ENCODE data around the gene MARCHF6. TPM values are rescaled to one million over a fixed set of nuclear protein-coding genes. Genes with fewer than 3 reads are reported as not detected.
"Not testable (repeated sequence)": the region's sequence is repeated elsewhere in the genome, so short reads cannot be mapped to it uniquely, and the experiment has no call there.

Gene MARCHF6
- total RNA-seq, 1 experiment from 2014 or later = 117 TPM

GRCh38 chr5:10339058-10339811 is 14.3 kb upstream of the MARCHF6 start (continued):
- no peak for TF ChIP-seq JAZF1 (CRISPR knock-in tag; IDR thresholded peaks at IDR 0.05)
- no peak for TF ChIP-seq PRDM15 (CRISPR knock-in tag; IDR thresholded peaks at IDR 0.05)
- TF ChIP-seq TCF7 (CRISPR knock-in tag; IDR thresholded peaks at IDR 0.05; ENCODE audit: low read depth) = no peak
- TF ChIP-seq NR1H2 (CRISPR knock-in tag; IDR thresholded peaks at IDR 0.05) = no peak
- TF ChIP-seq, protein P1, sequence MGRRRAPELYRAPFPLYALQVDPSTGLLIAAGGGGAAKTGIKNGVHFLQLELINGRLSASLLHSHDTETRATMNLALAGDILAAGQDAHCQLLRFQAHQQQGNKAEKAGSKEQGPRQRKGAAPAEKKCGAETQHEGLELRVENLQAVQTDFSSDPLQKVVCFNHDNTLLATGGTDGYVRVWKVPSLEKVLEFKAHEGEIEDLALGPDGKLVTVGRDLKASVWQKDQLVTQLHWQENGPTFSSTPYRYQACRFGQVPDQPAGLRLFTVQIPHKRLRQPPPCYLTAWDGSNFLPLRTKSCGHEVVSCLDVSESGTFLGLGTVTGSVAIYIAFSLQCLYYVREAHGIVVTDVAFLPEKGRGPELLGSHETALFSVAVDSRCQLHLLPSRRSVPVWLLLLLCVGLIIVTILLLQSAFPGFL (CRISPR knock-in tag; IDR thresholded peaks at IDR 0.05; ENCODE audit: borderline replicate concordance) = no peak

GRCh38 chr5:10339958-10340357 is 13.5 kb upstream of the MARCHF6 start:
- Mint-ChIP-seq H3K36me3 (no peaks in the 10 kb centered on the region), H3K4me1 (peaks cover 14% of the 10 kb centered on the region), H3K27ac (no peak overlapping the region), H3K27me3 (ENCODE audit: low read depth) (peaks cover 11% of the 10 kb centered on the region), H3K4me3 (no peak overlapping the region), H3K9me3 (0 out of 2 replicates have a peak, but pooled peaks cover 2% of the 10 kb centered on the region)
- TF ChIP-seq NFE2L1 (CRISPR knock-in tag; IDR thresholded peaks at IDR 0.05) (no peak), ZNF263 (CRISPR knock-in tag; IDR thresholded peaks at IDR 0.05; ENCODE audit: low read depth) (no peak)
- CTCF ChIA-PET = interaction anchor here (2.0 kb wide), 1 partner anchor 56 kb away, joined by 4 read pairs; no protein-coding TSS in a partner anchor
- no peak for DNase-seq (ENCODE audit: low spot score)
- POLR2A ChIA-PET = interaction anchor here (1.5 kb wide), 1 partner anchor 13 kb away, joined by 8 read pairs; the partner anchor contains the start of gene MARCHF6
- ATAC-seq = no peak; the same call in 1 of the 2 replicates

GRCh38 chr5:10343486-10343885 is 10.0 kb upstream of the MARCHF6 start:
- peaks cover 14% of the 10 kb centered on the region for H3K4me1 Mint-ChIP-seq
- H3K9me3 Mint-ChIP-seq = 0 out of 2 replicates have a peak, but pooled peaks cover 2% of the 10 kb centered on the region
- CTCF ChIA-PET = no interaction called here
- DNase-seq (ENCODE audit: low spot score) (no peak), ATAC-seq (no peak)
- POLR2A ChIA-PET = no interaction called here
- no peaks in the 10 kb centered on the region for H3K36me3 Mint-ChIP-seq
- H3K4me3 Mint-ChIP-seq = no peak overlapping the region
- TF ChIP-seq ESRRA (CRISPR knock-in tag; IDR thresholded peaks at IDR 0.05; ENCODE audit: borderline replicate concordance) (no peak), ZNF416 (CRISPR knock-in tag; IDR thresholded peaks at IDR 0.05) (no peak), FOXP1 (CRISPR knock-in tag; IDR thresholded peaks at IDR 0.05; ENCODE audit: borderline replicate concordance) (no peak), MAX (CRISPR knock-in tag; IDR thresholded peaks at IDR 0.05) (no peak), USF2 (CRISPR knock-in tag; IDR thresholded peaks at IDR 0.05) (no peak), FOXK1 (CRISPR knock-in tag; IDR thresholded peaks at IDR 0.05) (no peak), SOX15 (CRISPR knock-in tag; IDR thresholded peaks at IDR 0.05) (no peak), KAT7 (CRISPR knock-in tag; IDR thresholded peaks at IDR 0.05; ENCODE audit: borderline replicate concordance) (no peak), NFE2L1 (CRISPR knock-in tag; IDR thresholded peaks at IDR 0.05) (no peak), OVOL2 (CRISPR knock-in tag; IDR thresholded peaks at IDR 0.05; ENCODE audit: borderline replicate concordance) (no peak)
- TF ChIP-seq, protein P2, sequence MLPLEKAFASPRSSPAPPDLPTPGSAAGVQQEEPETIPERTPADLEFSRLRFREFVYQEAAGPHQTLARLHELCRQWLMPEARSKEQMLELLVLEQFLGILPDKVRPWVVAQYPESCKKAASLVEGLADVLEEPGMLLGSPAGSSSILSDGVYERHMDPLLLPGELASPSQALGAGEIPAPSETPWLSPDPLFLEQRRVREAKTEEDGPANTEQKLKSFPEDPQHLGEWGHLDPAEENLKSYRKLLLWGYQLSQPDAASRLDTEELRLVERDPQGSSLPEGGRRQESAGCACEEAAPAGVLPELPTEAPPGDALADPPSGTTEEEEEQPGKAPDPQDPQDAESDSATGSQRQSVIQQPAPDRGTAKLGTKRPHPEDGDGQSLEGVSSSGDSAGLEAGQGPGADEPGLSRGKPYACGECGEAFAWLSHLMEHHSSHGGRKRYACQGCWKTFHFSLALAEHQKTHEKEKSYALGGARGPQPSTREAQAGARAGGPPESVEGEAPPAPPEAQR (CRISPR knock-in tag; IDR thresholded peaks at IDR 0.05) = no peak
- H3K27me3 Mint-ChIP-seq (ENCODE audit: low read depth) = no peaks in the 10 kb centered on the region
- no peak overlapping the region for H3K27ac Mint-ChIP-seq

DNA sequence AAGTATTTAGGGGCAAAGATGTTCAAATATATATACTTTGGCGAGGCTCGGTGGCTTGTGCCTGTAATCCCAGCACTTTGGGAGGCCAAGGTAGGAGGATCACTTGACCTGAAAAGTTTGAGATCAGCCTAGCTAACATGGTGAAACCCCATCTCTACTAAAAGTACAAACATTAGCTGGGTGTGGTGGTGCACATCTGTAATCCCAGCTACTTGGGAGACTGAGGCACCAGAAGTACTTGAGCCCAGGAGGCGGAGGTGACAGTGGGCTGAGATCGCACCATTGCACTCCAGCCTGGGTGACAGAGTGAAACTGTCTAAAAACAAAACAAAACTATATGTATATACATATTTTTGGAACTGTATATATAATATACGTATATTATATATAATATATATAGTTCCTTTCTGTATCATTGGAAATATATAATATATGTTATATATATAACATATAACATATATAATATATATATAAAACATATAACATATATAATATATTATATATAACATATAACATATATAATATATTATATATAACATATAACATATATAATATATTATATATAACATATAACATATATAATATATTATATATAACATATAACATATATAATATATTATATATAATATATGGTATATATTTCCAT is 8.9 kb upstream of the MARCHF6 start:
- POLR2A ChIA-PET; H3K4me3 Mint-ChIP-seq; H3K27ac Mint-ChIP-seq; H3K9me3 Mint-ChIP-seq; DNase-seq (ENCODE audit: low spot score); ATAC-seq; H3K36me3 Mint-ChIP-seq; H3K4me1 Mint-ChIP-seq; H3K27me3 Mint-ChIP-seq (ENCODE audit: low read depth): not testable (repeated sequence)
- CTCF ChIA-PET = interaction anchor here (1.0 kb wide), 1 partner anchor 61 kb away, joined by 3 read pairs; no protein-coding TSS in a partner anchor

Data from WTC11 (cell line).